NCI-H1436 (cell line): Measurements from ENCODE around the gene MAN1A2.
"Not testable (repeated sequence)": the region's sequence is repeated elsewhere in the genome, so short reads cannot be mapped to it uniquely, and the experiment has no call there.

ENCODE experiments used
- DNase-seq: peaks from one replicate; lab custom pipeline; 2025; lab: John Stamatoyannopoulos, UW

The MAN1A2 gene

DNA sequence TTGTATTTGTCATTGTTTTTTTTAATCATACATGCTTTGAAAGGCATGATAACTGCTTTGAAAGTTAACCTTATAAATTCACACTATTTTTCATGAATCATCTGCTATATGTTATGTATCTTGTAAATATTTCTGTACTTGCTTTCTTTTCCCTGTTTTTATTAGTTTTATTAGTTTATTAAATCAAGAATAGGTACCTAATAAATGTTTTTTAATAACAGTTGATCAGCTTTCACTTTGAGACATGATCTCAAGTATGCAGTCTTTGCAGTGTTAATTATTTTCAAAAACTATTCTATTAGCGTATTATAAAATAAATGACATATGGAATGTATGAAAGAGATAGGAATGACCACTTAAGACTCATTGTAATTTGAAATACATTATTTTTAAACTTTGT lies 127.8 kb downstream of the MAN1A2 start:
- DNase-seq: no peak

DNA sequence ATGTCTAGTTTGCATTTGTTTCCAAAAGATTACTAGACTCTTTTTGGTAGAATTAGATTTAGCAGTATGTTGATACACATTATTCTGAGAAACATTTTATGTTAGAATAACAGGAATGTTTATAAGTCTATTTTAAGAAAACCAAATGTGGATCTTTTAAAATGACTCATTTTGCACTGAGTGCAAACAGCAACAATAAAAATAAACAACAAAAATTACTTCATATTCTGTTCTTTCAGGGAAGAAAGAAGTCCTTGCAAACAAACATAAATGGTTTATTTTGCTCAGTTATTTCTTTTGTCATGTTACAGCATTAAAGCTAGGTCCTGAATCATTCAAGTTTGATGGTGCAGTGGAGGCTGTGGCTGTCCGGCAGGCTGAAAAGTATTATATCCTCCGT lies 131.8 kb downstream of the MAN1A2 start:
- DNase-seq: no peak

DNA sequence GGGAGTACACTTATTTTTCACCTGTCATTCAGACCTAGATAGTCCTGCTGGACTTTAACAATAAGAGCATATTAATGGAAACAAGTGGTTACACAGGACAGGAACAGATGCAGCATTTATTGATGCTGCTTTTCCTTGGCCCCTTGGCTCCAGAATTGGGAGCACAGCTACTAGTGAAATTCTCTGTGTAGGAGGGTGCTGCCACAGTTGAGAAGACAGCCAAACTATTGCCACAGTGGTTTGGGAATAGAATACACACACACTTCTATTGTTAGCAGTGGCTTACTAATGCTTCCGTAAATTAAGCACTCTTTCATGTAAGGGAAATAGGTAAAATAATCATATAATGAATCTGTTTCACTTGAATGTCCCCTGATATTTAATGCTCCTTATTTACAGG lies 133.3 kb downstream of the MAN1A2 start:
- DNase-seq: no peak

DNA sequence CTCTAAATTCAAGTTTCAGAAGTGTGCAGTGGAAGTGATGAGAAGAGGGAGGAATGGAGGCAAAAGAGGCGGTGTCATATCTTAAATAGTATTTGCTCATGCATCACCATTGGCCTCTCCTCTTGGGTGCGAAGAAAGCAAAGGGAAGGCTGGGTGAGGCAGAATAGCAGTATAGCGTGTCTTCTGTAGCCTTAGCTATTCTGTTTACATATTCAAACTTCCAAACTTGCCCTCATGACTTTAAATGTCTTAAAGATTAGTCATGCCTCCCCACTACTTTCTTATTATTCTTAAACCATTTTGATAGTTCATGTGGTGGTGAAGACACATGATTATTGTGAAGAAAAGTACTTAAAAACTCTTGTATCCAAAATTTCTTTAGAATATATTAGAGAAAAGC lies 134.0 kb downstream of the MAN1A2 start:
- DNase-seq: no peak

DNA sequence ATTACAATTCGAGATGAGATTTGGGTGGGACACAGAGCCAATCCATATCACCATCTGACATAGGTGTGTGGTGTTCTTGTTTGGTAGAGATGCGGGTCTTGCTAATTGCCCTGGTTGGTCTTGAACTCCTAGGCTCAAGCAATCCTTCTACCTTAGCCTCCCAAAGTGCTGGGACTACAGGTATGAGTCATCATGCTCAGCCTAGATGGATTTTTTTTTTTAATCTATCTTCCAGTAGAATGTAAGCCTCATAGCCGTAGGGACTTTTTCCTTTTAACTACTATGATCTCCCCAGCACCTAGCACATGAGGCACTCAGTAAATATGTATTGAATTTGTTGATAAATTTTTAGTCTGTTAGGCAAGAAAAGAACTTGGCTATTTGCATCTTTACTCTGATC lies 144.0 kb downstream of the MAN1A2 start:
- no peak for DNase-seq

DNA sequence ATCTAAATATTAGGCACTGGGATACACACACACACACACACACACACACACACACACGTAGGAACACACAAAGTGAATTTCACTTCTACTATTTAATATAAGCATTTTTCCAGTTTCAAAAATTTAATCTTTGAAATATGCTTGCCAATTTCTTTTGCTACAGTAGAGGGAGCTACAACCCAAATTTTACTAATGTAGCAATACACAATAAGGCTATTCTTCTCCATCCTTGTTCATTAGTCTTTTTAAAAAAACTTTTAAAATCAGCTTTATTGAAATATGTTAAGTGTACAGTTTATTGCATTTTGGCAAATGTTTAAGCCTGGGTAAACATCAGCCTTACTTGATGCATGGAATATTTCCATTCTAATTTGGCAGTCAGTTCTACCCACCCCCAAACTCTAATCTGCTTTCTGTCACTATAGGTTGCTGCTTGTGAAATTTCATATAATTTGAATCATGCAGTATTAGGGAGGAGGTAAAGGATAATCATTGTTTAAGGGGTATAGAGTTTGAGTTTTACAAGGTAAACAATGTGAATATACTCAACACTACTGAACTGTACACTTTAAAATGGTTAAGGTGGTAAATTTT lies 145.6 kb downstream of the MAN1A2 start:
- no peak for DNase-seq

DNA sequence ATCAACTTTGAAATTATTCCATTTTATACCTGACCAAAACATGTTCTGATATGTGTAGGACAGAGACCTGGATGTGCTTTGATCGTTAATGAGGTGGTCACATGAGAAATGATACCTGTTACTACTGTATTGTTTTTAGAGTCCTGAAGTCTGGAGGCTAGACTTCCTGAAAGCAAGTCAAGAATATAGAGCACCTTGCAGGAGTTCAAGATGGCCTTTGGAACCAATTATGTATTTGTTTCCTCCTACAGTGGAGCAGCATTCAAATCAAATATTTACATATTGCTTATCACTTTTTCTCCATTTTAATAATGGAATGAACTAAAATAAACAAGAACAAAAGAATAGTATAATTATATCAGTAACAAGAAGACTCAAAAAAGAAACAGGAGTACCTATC lies 155.9 kb downstream of the MAN1A2 start:
- DNase-seq: no peak

DNA sequence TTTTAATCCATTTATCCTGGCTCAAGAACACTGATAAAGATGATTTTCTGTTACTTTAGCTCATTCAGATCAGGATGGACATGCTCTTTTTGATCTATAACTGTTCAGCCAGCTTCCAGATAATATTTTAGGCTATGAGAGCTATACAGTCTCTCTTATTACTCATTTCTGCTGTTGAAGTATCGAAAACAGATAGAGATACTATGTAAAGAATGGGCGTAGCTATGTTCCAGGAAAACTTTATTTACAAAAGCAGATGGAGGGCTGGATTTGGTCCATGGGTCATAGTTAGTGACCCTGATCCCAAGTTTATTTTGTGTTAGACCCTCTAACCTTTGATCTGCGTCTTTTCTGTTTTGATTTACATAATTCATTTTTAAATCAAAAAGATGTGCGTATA lies 159.8 kb downstream of the MAN1A2 start:
- DNase-seq: no peak

DNA sequence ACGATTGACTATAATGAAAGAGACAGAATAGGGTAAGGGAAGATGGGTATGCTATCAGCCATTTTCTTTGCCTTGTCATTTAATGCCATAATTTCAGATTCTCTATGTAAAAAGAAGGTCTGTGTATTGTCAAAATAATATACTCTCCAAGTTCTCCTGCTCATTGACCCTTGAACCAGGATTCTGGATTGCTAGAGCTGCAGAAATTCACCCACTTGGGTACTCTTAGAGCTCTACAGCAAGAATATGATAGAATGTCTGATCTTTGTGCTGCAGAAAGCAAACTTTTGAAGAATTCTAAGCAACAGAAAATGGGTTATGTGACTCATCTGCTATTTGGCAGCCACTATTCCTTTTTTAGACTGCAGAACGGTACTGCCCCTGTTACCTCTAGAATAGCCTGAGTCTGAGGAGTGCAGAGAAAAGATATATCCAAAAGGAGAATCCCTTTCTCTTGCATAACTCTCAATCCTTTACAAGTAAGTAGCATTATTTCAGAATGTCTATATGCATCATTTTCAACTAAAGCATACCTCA lies 160.4 kb downstream of the MAN1A2 start:
- DNase-seq: no peak

DNA sequence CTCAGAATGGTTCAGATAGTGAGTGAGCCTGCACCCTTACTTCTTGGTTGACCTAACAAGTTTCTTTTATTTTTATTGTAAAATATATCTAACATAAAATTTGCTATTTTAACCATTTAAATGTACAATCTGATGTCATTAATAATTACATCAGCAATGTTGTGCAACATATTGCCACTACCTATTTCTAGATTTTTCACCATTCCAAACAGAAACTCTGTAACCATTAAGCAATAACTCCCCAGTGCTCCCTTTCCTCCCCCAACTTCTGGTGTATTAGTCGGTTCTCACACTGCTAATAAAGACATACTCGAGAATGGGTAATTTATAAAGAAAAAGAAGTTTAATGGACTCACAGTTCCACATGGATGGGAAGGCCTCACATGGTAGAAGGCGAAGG lies 162.4 kb downstream of the MAN1A2 start:
- DNase-seq: no peak

DNA sequence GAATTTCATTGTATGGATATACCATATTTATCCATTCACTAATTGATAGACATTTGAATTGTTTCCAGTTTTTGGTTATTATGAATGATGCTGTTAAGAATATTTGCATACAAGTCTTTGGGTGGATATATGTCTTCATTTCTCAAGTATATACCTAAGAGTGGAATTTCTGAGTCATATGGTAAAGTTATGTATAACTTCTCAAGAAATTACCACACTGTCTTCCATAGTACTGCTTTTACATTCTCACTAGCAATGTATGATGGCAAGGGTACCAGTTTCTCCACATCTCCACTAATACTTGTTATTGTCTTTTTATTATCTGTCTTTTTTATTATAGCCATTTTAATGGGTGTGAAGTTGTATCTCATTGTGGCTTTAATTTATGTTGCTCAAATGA lies 164.0 kb downstream of the MAN1A2 start:
- no peak for DNase-seq

DNA sequence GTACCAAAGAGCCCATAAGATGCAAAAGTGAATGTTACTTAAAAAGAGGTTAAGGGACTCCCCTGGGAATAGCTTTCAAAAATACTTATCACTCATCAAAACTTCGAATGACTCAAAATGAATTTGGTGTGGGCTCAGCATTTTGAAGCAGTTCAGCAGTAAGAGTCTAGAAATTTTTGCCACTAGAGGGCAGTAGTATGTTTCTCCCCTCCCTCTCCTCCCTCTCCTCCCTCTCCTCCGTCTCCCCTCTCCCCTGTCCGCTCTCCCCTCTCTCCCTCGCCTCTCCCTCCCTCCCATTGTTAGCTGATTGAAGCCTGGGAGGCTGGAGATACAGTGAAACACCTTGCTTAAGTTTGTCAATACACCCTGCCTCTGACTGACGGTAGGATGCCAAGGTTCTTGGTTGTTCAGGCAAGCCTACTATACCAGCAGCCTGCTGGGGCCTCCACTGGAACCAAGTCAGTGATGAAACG lies 167.8 kb downstream of the MAN1A2 start:
- DNase-seq: peak; percentile 39

DNA sequence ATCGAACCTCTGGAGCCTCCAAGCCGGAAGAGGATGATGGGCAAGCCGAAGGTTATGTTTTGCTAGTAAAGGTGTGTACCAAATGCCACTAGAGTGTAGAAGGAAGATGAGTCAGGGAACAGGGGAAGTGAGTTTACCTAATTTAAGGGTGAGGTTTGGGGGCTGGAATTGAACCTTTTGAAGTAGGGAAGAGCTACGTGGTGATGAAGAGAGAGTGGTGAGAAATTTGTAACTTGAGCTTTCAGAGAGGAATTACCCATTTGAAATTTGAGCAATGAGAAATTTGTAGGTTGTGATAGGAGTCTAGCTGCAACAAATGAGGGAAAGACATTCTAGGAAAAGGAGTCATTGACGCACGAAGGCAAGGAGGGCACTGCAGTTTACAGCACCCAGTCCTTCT lies 168.6 kb downstream of the MAN1A2 start:
- DNase-seq: no peak

DNA sequence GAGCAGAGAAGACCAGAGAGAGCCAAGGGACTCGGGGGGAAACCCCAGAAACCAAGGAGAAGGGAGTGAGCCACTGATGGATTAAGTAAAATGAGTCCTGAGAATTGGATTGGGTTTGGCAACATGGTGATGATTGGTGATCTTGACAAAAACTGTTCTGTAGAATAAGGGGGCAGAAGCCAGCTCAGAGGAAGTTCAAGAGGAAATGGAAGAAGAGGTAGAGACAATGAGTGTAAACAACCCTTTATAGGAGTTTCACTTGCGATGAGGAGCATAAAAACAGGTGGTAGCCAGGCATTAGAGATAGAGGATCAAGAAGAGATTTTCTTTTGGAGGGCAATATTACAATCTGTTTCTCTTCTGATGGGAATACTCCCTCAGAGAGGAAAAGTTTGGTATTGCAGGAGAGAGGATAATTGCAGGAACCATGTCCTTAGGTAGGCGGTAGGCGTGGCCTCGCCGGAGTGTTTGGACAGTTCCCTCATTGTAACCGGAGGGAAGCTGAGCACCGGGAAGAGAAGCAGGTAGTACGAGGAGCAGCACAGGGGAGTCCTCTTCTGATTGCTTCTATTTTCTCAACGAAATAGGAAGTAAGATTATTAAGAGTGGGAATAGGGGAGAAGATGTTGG lies 170.2 kb downstream of the MAN1A2 start:
- DNase-seq: peak; percentile 15

DNA sequence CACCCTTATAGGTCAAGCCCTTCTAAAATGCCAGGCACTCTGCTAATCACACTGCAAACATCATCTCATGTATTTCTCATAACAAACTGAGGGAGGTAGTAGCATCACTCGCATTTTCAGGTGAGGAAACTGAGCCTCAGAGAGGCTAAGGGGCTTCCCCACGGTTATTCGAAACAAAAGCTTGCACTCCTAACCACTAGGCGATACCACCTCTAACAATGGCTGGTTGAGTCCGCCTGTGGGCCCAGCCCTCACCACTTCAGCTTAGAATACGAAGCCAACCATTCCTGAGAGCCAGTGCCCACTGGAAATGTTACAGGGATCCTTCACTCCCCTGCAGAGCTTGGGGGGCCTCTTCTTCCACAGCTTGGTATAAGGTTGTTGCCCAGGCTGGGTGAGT lies 173.3 kb downstream of the MAN1A2 start:
- no peak for DNase-seq

DNA sequence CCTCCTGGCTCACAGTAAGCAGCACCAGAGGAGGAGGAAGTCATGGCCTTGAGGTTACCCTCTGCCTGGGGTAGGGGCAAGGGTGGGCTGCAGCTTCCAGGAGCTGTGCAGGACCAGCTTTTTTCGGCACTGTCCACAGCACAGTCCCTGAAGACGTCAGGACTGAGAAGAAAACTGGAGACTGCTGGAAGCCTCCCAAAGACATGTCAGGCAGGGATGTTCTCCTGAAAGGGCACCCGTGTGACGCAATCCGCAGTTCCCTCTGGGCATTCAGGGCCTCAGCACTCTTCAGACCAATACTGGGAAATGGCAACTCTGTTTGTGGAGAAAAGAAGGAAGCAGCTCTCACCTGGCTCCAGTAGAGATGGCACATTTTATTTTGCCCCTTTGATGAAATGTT lies 173.8 kb downstream of the MAN1A2 start:
- no peak for DNase-seq

DNA sequence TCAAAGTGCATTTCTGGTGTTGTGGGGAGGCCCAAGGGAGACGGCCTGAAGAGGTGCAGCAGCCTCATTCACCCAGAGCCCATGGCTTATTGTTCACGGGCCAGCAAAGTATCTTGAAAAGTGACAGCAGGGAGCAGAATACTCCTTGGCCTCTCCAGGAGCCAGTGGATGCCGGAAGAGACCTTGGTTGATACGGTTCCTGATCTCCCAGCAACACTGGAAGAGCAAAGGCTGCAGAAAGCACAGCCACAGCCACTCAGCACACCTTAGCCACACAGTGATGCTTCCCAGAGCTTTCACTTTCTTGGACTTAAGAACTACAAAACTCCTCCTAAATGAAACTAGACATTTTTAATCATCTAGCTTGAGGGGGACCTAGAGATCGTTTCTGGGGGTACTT lies 174.3 kb downstream of the MAN1A2 start:
- no peak for DNase-seq

DNA sequence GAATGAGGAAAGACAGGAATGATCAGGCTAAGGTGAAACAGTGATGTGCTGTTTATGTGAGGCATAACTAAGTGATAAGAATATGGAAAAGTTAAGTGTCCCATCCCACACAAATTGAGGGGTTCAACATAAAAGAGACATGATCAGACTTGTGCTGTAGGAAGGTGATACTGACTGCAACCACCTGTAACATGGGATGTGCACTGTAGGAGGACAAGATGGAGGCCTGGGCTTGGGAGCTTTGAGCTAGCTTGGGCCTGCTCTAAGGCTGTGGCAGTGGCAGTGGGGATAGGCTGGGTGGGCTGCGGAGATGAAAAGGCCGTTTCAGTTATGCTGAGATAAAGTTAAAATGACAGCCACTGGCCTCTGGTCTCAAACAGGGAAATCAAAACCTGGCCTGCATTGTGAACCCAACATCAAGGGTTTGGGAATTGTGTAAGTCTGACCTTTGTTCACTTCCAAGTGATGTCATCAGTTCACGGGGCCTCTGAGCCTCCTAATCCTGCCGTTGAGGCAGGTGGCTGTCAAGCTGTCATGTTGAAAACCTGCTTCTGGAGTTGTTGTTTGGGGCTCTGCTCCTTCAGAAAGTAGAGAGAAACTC lies 177.4 kb downstream of the MAN1A2 start:
- no peak for DNase-seq

DNA sequence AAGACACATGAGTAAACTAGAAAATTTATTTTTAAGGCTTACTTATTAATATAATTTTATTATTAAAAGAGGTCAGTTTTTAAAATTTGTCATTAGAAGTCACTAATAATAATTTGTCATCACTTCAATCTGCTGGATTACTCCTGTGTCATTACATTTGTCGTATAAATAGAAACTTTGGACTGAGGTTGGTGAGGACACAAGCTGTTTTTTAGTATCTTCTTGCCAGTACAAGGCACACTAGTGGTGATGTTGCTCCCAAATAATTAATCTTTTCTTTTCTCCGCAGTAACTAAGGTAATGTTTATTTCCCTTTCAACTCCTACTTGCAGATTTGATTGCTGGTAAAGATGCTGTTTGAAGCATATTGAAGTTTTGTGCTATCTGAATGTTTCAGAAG lies 179.2 kb downstream of the MAN1A2 start:
- no peak for DNase-seq

DNA sequence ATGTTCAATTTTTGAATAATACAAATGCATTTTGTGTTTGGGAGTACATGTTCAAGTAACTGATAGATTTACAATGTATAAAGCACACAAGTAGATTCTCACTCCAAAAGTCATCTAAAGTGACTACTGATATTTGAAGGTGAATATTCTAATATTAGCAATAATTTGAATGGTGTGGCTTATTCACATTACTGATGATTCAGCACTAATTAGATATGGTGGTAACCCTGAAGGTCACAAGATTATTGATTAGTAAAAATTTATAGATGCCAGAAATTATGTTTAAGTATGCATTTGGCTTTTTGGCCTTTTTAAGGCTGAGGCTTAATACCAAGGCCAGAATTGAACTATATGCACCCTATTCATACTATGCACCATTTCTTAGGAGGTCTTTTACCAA lies 186.2 kb downstream of the MAN1A2 start:
- no peak for DNase-seq

DNA sequence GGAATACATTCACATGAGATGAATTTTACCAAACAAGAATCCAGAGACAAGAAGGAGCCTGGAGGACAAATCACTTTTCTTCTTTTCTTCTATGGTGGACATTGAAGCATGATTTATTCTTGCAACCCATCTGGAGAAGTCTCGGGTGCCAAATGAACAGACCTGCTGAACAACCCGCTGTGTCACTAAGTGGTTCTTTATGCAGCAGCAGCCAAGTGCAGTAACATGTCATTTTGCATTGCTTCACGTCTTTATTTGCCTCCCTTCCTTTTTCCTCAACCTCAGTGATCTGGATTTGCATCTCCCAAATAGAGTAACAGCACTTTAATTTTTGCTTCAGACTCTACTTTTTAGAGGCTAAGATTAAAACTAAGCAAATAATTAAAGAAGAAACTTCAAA lies 188.6 kb downstream of the MAN1A2 start:
- no peak for DNase-seq

DNA sequence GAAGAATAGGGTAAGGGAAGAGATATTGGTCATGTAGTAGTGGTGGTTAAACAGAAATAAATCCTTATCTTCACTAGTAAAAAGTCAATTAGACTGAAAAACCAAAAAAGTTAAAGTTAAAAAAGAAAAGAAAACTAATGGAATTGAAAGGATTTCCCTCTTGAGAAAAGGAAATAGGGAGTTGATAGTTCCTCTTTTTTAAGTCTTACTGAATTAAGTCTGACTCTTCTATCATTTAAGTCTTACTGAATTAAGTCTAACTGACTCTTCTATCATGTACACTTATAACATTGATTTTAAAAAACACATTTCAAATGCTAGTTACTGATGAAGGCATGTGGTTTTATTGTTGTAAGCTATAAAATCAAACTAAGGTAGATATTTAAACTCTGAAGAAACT lies 189.1 kb downstream of the MAN1A2 start:
- DNase-seq: no peak

DNA sequence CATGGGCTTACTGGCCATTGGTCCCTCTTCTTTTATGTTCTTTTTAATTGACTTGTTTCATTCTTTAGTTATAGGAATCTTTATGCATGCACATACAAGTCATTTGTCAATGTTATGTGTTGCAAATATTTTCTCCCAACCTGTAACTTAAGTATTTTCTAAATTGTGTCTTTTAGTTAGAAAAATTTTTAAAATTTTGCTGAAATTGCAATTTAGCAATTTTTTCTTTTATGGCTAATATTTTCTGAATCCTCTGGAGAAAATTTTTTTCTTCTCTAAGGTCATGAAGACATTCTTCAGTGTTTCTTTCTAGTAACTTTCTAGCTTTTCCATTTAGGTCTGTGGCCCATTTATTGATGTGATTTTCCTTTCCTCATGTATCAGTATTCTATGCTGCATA lies 189.7 kb downstream of the MAN1A2 start:
- DNase-seq: no peak

DNA sequence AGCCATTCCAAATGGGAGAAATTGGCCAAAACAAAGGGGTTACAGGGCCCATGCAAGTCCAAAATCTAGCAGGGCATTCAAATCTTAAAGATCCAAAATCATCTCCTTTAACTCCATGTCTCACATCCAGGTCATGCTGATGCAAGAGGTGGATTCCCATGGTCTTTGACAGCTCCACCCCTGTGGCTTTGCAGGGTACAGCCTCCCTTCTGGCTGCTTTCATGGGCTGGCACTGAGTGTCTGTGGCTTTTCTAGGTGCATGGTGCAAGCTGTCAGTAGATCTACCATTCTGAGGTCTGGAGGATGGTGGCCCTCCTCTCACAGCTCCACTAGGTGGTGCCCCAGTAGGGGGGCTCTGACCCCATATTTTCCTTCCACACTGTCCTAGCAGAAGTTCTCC lies 191.2 kb downstream of the MAN1A2 start:
- not testable (repeated sequence) for DNase-seq
